CD4-positive, alpha-beta memory T cell (primary cell): ENCODE data around the gene SPN. TPM values are rescaled to one million over a fixed set of nuclear protein-coding genes. Genes with fewer than 3 reads are reported as not detected.
A peak's percentile ranks its signal among the peaks of the same experiment; 100 is the strongest.
"Not testable (repeated sequence)": the region's sequence is repeated elsewhere in the genome, so short reads cannot be mapped to it uniquely, and the experiment has no call there.

ENCODE experiments used
- CTCF ChIA-PET: fragments of 350-600 bp; sonication (Branson Sonifier 250); formaldehyde crosslinking; loops from one replicate; lab custom pipeline; 2021; ENCODE audit warnings: inconsistent platforms; ENCODE audit not compliant: partially characterized antibody; lab: Charles Lee
- POLR2A ChIA-PET: fragments of 350-600 bp; sonication (Branson Sonifier 250); formaldehyde crosslinking; loops from one replicate; lab custom pipeline; 2021; ENCODE audit not compliant: partially characterized antibody; lab: Charles Lee
- DNase-seq, 5 donors: peaks; one replicate each; pipeline versions ENCODE4 v3.0.0 to v3.0.0-alpha.2; 2020 to 2022; ENCODE audit warnings: mixed read lengths in 1 of 5
- H3K27ac ChIP-seq: one replicate; pipeline ENCODE4 v1.7.0; 2013; ENCODE audit warnings: low read depth, low read length
- H3K27me3 ChIP-seq: 2 replicates; pipeline ENCODE4 v1.7.0; 2013; ENCODE audit warnings: mild to moderate bottlenecking, low read length, moderate library complexity; ENCODE audit not compliant: insufficient read depth
- H3K36me3 ChIP-seq: 2 replicates; pipeline ENCODE4 v1.7.0; 2013; ENCODE audit warnings: mild to moderate bottlenecking, low read length, moderate library complexity; ENCODE audit not compliant: insufficient read depth
- H3K4me1 ChIP-seq: 2 replicates; pipeline ENCODE4 v1.7.0; 2013; ENCODE audit warnings: mild to moderate bottlenecking, low read length, moderate library complexity; ENCODE audit not compliant: insufficient read depth
- H3K4me3 ChIP-seq, 2 donors: one replicate each; pipeline ENCODE4 v1.7.0; 2013; ENCODE audit warnings: low read length in 2 of 2, mild to moderate bottlenecking in 1 of 2
- H3K9me3 ChIP-seq, 2 donors: one replicate each; pipeline ENCODE4 v1.7.0; 2013; ENCODE audit warnings: low read length in 2 of 2, control low read depth in 1 of 2; ENCODE audit not compliant: control insufficient read depth in 1 of 2
- H3K27ac Mint-ChIP-seq, 7 donors: one replicate each; pipeline ENCODE4 v1.8.0; 2020 to 2021; ENCODE audit warnings: mixed read lengths in 7 of 7, mild to moderate bottlenecking in 6 of 7, inconsistent platforms in 3 of 7, moderate library complexity in 3 of 7
- H3K27me3 Mint-ChIP-seq, 2 donors: one replicate each; pipeline ENCODE4 v1.8.0; 2020 to 2021; ENCODE audit warnings: mixed read lengths in 2 of 2
- H3K36me3 Mint-ChIP-seq, 2 donors: one replicate each; pipeline ENCODE4 v1.8.0; 2020 to 2021; ENCODE audit warnings: mixed read lengths in 2 of 2, inconsistent platforms in 1 of 2, mild to moderate bottlenecking in 1 of 2
- H3K4me1 Mint-ChIP-seq, 4 donors: one replicate each; pipeline ENCODE4 v1.8.0; 2020 to 2021; ENCODE audit warnings: mixed read lengths in 4 of 4, mild to moderate bottlenecking in 1 of 4
- H3K4me3 Mint-ChIP-seq, 8 donors: one replicate each; pipeline ENCODE4 v1.8.0; 2020 to 2021; ENCODE audit warnings: mixed read lengths in 8 of 8, mild to moderate bottlenecking in 7 of 8, moderate library complexity in 6 of 8, inconsistent platforms in 3 of 8
- H3K9me3 Mint-ChIP-seq, 8 donors: one replicate each; pipeline ENCODE4 v1.8.0; 2020 to 2021; ENCODE audit warnings: mixed read lengths in 8 of 8, mild to moderate bottlenecking in 5 of 8, inconsistent platforms in 3 of 8, moderate library complexity in 1 of 8
- intact Hi-C: fragments of 100-400 bp; cut with micrococcal nuclease; formaldehyde crosslinking; loops from one replicate; pipeline ENCODE4 v1.15.1; 2023
- polyA plus RNA-seq, 2 donors: library from polyadenylated mRNA; unstranded; fragments of 300-500 nt; fragmentation: Illumina TruSeq; gene quantifications; one replicate each; pipeline ENCODE4 v1.2.3, GENCODE V29; 2021
- total RNA-seq, 2 experiments: library from RNA; stranded (reverse); gene quantifications; one replicate each; pipeline ENCODE4 v1.2.3, GENCODE V29; 2021

Gene SPN
- total and polyA plus RNA-seq, 4 experiments from 2014 or later, result 86.3 to 208 (median 171) TPM

DNA sequence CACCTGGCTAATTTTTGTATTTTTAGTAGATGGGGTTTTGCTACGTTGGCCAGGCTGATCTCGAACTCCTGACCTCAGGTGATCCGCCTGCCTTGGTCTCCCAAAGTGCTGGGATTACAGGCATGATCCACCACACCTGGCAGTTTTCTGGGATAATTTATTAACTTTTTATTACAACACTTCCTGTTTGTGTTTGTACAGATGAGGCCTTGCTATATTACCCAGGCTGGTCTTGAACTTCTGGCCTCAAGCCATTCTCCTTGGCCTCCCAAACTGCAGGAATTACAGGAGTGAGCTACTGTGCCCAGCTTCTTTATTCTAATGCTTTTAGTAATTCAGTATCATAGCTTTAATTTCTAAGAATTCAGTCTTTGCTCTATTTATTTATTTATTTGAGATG is 16.1 kb upstream of the SPN start:
- no peaks in the 10 kb centered on the region for H3K36me3 ChIP-seq
- H3K4me1 Mint-ChIP-seq, result peaks cover 8 to 13% (median 11%) of the 10 kb centered on the region in 4 donors
- H3K27ac Mint-ChIP-seq, result no peak overlapping the region
- no peak for DNase-seq
- ChIA-PET CTCF (no interaction called here), POLR2A (no interaction called here)
- no peaks in the 10 kb centered on the region for H3K9me3 ChIP-seq
- peaks cover 8% of the 10 kb centered on the region for H3K4me1 ChIP-seq
- H3K27ac ChIP-seq, result no peak overlapping the region
- H3K27me3 Mint-ChIP-seq, result no peaks in the 10 kb centered on the region
- H3K36me3 Mint-ChIP-seq, result no peaks in the 10 kb centered on the region
- no peak overlapping the region for H3K4me3 Mint-ChIP-seq
- no peak overlapping the region for H3K4me3 ChIP-seq
- intact Hi-C loops, result no loop called here
- no peaks in the 10 kb centered on the region for H3K27me3 ChIP-seq
- H3K9me3 Mint-ChIP-seq, result no peaks in the 10 kb centered on the region

DNA sequence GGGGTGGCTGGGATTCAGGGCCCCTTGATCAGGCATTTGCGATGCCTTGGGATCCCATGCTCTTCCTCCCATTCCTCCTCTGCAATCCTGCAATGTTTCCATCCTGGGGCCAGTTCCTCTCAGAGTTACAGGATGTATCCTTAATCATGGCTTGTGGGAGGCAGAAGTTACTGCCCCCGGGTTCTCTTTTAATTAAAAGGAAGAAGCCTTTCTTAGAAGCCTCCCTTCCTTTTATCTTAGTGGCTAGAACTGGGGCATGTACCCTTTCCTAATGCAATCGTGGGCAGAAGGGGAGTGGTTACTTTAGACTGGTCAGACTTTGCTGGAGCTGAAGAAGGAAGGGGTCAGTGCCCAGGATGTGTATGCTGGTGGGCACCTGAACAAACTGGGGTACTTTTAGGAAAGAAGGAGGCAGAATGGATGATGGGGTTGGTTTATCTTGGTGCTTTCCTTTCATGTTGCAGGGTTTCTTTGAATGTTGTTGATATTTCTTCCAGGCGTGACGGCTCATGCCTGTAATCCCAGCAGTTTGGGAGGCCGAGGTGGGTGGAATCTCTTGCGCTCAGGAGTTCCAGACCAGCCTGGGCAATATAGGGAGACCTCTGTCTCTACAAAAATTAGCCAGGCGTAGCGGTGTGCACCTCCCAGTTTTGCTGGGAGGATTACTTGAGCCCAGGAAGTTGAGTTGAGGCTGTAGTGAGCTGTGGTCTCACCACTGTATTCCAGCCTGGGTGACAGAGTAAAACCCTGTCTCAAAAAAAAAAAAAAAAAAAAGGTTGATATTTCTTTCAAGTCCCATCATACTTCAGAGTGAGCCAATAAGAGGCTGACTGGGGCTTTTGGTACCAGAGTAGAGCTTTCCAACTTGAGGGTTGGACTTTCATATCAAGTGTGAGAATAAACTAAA is 13.2 kb upstream of the SPN start:
- Mint-ChIP-seq H3K27ac (peak overlapping the region in 4 of 7 donors; percentile 18 to 85 (median 53)), H3K4me3 (no peak overlapping the region), H3K27me3 (no peaks in the 10 kb centered on the region), H3K9me3 (no peaks in the 10 kb centered on the region), H3K36me3 (no peaks in the 10 kb centered on the region), H3K4me1 (peaks cover 9 to 13% (median 10%) of the 10 kb centered on the region in 4 donors)
- intact Hi-C loops, result no loop called here
- ChIA-PET CTCF (no interaction called here), POLR2A (no interaction called here)
- DNase-seq, result no peak
- no peaks in the 10 kb centered on the region for H3K27me3 ChIP-seq
- H3K36me3 ChIP-seq, result no peaks in the 10 kb centered on the region
- no peak overlapping the region for H3K27ac ChIP-seq
- no peak overlapping the region for H3K4me3 ChIP-seq
- H3K9me3 ChIP-seq, result no peaks in the 10 kb centered on the region
- H3K4me1 ChIP-seq, result peaks cover 8% of the 10 kb centered on the region

DNA sequence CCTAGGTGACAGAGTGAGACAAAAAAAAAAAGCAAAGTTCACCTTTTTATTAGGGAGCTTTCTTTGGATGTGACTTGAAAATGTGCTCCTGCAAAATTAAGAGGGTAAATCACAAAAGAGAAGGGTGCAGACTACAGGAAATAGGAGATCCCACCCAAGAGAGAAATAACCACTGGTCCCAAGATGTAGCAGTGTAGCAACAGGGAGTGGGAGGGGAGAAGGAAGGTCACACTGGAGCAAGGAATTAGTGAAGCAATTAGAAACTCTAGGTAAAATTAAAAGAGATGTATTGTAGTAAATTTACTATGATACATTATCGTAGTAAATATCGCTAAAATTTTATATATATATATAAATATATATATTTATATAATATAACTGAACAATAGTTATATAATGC is 12.3 kb upstream of the SPN start:
- no peaks in the 10 kb centered on the region for H3K36me3 Mint-ChIP-seq
- peaks cover under 1% of the 10 kb centered on the region for H3K4me1 ChIP-seq
- no peaks in the 10 kb centered on the region for H3K9me3 ChIP-seq
- no peak overlapping the region for H3K27ac ChIP-seq
- H3K4me1 Mint-ChIP-seq, result peaks cover 4 to 9% (median 6%) of the 10 kb centered on the region in 4 donors
- H3K4me3 Mint-ChIP-seq, result no peak overlapping the region
- H3K36me3 ChIP-seq, result no peaks in the 10 kb centered on the region
- H3K27me3 ChIP-seq, result no peaks in the 10 kb centered on the region
- ChIA-PET POLR2A (no interaction called here), CTCF (no interaction called here)
- intact Hi-C loops, result no loop called here
- DNase-seq, result no peak
- H3K4me3 ChIP-seq, result no peak overlapping the region
- H3K27ac Mint-ChIP-seq, result no peak overlapping the region
- no peaks in the 10 kb centered on the region for H3K27me3 Mint-ChIP-seq
- no peaks in the 10 kb centered on the region for H3K9me3 Mint-ChIP-seq

DNA sequence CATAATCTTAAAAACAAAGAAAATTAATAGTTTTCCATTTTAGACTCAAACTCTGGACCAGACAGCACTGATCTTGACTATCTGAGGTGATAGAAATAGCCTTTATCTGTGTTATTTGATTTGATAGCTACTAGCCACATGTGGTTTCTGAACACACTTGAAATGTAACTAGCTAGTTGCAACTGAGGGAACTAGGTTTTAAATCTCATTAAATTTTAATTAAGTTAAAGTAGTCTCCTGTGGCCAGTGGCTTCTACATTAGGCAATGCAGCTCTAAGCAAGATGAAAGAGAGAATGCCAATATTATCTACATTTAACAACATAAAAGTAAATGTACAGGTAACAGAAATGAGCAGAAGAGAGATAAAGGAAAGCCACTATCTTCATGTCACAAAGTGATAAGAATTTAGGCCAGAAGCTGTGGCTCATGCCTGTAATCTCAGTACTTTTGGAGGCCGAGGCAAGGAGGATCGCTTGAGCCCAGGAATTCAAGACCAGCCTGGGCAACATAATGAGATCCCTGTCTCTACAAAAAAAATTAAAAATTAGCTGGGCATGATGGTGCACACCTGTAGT is 11.2 kb upstream of the SPN start:
- intact Hi-C loops, result no loop called here
- Mint-ChIP-seq H3K4me1 (peaks cover 4 to 12% (median 7%) of the 10 kb centered on the region in 4 donors), H3K9me3 (no peaks in the 10 kb centered on the region), H3K27me3 (no peaks in the 10 kb centered on the region), H3K4me3 (no peak overlapping the region), H3K27ac (no peak overlapping the region), H3K36me3 (no peaks in the 10 kb centered on the region)
- Histone ChIP-seq H3K4me1 (peaks cover 3% of the 10 kb centered on the region), H3K36me3 (no peaks in the 10 kb centered on the region), H3K9me3 (no peaks in the 10 kb centered on the region), H3K27ac (no peak overlapping the region), H3K27me3 (no peaks in the 10 kb centered on the region), H3K4me3 (no peak overlapping the region)
- no peak for DNase-seq
- ChIA-PET POLR2A (interaction anchor here (0.6 to 1.8 kb wide), 2 partner anchors 12 to 133 kb away, joined by 3 to 4 read pairs; no protein-coding TSS in a partner anchor), CTCF (interaction anchor here (1.0 to 2.5 kb wide), 3 partner anchors 10 to 43 kb away, joined by 3 to 8 read pairs (median 3); no protein-coding TSS in a partner anchor)

DNA sequence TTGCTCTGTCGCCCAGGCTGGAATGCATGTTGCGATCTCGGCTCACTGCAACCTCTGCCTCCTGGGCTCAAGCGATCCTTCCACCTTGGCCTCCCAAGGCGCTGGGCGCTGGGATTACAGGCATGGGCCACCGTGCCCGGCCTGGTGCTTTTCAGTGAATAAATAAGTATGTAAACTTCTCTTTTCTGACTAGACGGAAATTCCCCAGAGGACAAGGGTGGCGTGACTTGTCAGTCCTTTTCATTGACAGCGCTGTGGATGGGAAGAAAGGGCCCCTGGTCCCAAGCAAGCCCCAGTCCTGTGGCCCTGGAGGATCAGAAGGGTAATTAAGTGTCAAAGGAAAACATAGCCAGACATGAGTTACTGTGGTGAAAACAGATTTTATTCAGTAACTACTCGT is 9.6 kb upstream of the SPN start:
- H3K27me3 ChIP-seq, result no peaks in the 10 kb centered on the region
- Mint-ChIP-seq H3K4me1 (peaks cover 4 to 13% (median 8%) of the 10 kb centered on the region in 4 donors), H3K27ac (peak overlapping the region in 1 of 7 donors; percentile 17), H3K27me3 (no peaks in the 10 kb centered on the region), H3K9me3 (no peaks in the 10 kb centered on the region), H3K36me3 (no peaks in the 10 kb centered on the region), H3K4me3 (no peak overlapping the region)
- no peaks in the 10 kb centered on the region for H3K36me3 ChIP-seq
- peaks cover 4% of the 10 kb centered on the region for H3K4me1 ChIP-seq
- no peak overlapping the region for H3K4me3 ChIP-seq
- ChIA-PET CTCF (interaction anchor here (0.6 to 2.5 kb wide), 3 partner anchors 12 to 34 kb away, joined by 3 to 8 read pairs (median 3); no protein-coding TSS in a partner anchor), POLR2A (interaction anchor here (1.2 to 2.8 kb wide), 2 partner anchors 10 to 13 kb away, joined by 4 to 18 read pairs; partner anchors contain the start of gene SPN)
- no peaks in the 10 kb centered on the region for H3K9me3 ChIP-seq
- intact Hi-C loops, result no loop called here
- no peak for DNase-seq
- no peak overlapping the region for H3K27ac ChIP-seq

DNA sequence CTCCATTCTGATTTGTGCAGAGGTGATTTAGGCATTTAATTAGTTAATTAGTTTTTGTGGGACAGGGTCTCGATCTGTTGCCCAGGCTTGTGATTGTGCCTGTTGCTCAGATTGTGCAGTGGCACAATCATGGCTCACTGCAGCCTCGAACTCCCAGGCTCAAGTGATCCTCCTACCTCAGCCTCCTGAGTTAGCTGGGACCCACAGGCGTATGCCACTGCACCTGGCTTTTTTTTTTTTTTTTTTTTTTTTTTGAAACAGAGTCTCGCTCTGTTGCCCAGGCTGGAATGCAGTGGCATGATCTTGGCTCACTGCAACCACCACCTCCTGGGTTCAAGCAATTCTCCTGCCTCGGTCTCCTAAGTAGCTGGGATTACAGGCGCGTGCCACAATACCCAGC is 9.2 kb upstream of the SPN start:
- peaks cover 7 to 15% (median 10%) of the 10 kb centered on the region in 4 donors for H3K4me1 Mint-ChIP-seq
- H3K4me3 Mint-ChIP-seq, DNase-seq, intact Hi-C loops, H3K9me3 ChIP-seq, H3K27ac ChIP-seq, H3K27me3 Mint-ChIP-seq, H3K27ac Mint-ChIP-seq, H3K36me3 Mint-ChIP-seq, H3K9me3 Mint-ChIP-seq, H3K4me3 ChIP-seq, H3K4me1 ChIP-seq, H3K36me3 ChIP-seq, H3K27me3 ChIP-seq: not testable (repeated sequence)
- ChIA-PET CTCF (interaction anchor here (0.6 to 2.5 kb wide), 3 partner anchors 12 to 33 kb away, joined by 3 to 8 read pairs (median 3); no protein-coding TSS in a partner anchor), POLR2A (interaction anchor here (1.2 to 2.8 kb wide), 2 partner anchors 10 to 13 kb away, joined by 4 to 18 read pairs; partner anchors contain the start of gene SPN)
